Prostate gland (tissue), 2 donors: ENCODE data around the gene APOL2. TPM values are rescaled to one million over a fixed set of nuclear protein-coding genes. Genes with fewer than 3 reads are reported as not detected.

Experiments used
- DNase-seq: peaks from one replicate; pipeline ENCODE4 v3.0.0-alpha.2; 2019; ENCODE audit warnings: low spot score
- H3K27ac ChIP-seq, 2 donors: fragments of 200-600 bp; sonication (generic); 2 replicates each; pipeline ENCODE4 v1.5.1; 2017 to 2019
- H3K27me3 ChIP-seq: fragments of 200-600 bp; sonication (generic); replicated peaks from 2 replicates; pipeline ENCODE4 v1.5.1; 2019; ENCODE audit not compliant: insufficient read depth
- H3K36me3 ChIP-seq, 2 donors: fragments of 200-600 bp; sonication (generic); 1 replicate in 1 of 2; 2 replicates in 1 of 2; pipeline versions ENCODE4 v1.5.1 to v1.8.1; 2017 to 2019
- H3K4me1 ChIP-seq: fragments of 200-600 bp; sonication (generic); replicated peaks from 2 replicates; pipeline ENCODE4 v1.5.1; 2019
- H3K4me3 ChIP-seq, 2 donors: fragments of 200-600 bp; sonication (generic); 2 replicates each; pipeline ENCODE4 v1.5.1; 2017 to 2019
- H3K9me3 ChIP-seq: fragments of 200-600 bp; sonication (generic); 2 replicates; pipeline ENCODE4 v1.5.1; 2017
- POLR2A ChIP-seq: fragments of 450-650 bp; IDR thresholded peaks from one replicate; pipeline ENCODE4 v1.6.1; 2016; ENCODE audit warnings: antibody characterized with exemption, mild to moderate bottlenecking
- POLR2AphosphoS5 ChIP-seq: sonication (generic); formaldehyde crosslinking; IDR thresholded peaks from one replicate; pipeline ENCODE4 v1.6.1; 2017; ENCODE audit warnings: antibody characterized with exemption
- WGBS: methylation state at CpG from one replicate; pipeline ENCODE4 v1.1.5; 2018; 5-methylcytosine and 5-hydroxymethylcytosine counted together
- intact Hi-C: fragments of 100-400 bp; cut with DNase I; formaldehyde crosslinking; loops from one replicate; pipeline ENCODE4 v1.14.2; 2022
- total RNA-seq, 2 donors: library from RNA; depleted of rRNA; stranded (reverse); fragments of >200 nt; gene quantifications; one replicate each; pipeline ENCODE4 v1.1.0, GENCODE V29; 2016
- TF ChIP-seq, protein P1 (sequence below), 4 experiments: fragments of 200-600 bp in 2 of 4; fragments of 450-650 bp in 2 of 4; sonication (generic) in 2 of 4; IDR thresholded peaks; 1 replicate in 3 of 4; 2 replicates in 1 of 4; pipeline ENCODE4 v1.5.1; 2016 to 2019; ENCODE audit warnings: antibody characterized with exemption in 4 of 4, mild to moderate bottlenecking in 2 of 4, moderate library complexity in 2 of 4

Gene APOL2
- total RNA-seq, 2 donors from 2014 or later, result 35.2 to 64.1 TPM

DNA sequence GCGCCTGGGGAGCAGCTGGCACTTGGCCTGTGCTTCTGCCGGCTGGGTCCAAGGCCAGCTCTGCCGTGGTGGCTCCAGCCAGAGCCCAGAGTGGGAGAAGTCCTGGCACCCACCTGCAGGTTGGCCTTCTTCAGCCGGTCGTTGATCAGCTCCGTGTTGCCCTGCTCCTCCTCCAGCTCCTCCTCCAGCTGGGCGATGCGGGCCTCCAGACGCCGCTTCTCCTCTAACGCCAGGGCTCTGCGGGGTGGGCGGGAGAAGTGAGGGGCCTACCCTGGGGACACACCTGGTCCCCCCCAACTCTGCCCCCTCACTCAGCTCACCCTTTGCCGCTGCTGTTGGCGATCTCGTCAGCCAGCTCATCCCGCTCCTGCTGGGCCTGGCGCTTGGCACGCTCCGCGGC lies 46.2 kb upstream of the APOL2 start:
- Histone ChIP-seq H3K4me1 (peaks cover 5% of the 10 kb centered on the region), H3K36me3 (peaks cover 36 to 53% of the 10 kb centered on the region in 2 donors), H3K9me3 (no peaks in the 10 kb centered on the region), H3K27ac (peak overlapping the region; percentile 55 to 63), H3K27me3 (no peaks in the 10 kb centered on the region), H3K4me3 (no peak overlapping the region)
- TF ChIP-seq, protein P1, sequence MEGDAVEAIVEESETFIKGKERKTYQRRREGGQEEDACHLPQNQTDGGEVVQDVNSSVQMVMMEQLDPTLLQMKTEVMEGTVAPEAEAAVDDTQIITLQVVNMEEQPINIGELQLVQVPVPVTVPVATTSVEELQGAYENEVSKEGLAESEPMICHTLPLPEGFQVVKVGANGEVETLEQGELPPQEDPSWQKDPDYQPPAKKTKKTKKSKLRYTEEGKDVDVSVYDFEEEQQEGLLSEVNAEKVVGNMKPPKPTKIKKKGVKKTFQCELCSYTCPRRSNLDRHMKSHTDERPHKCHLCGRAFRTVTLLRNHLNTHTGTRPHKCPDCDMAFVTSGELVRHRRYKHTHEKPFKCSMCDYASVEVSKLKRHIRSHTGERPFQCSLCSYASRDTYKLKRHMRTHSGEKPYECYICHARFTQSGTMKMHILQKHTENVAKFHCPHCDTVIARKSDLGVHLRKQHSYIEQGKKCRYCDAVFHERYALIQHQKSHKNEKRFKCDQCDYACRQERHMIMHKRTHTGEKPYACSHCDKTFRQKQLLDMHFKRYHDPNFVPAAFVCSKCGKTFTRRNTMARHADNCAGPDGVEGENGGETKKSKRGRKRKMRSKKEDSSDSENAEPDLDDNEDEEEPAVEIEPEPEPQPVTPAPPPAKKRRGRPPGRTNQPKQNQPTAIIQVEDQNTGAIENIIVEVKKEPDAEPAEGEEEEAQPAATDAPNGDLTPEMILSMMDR (IDR thresholded peaks at IDR 0.05), result no peak
- TF ChIP-seq POLR2A (no peak), POLR2AphosphoS5 (no peak)
- no peak for DNase-seq
- intact Hi-C loops, result no loop called here
- 85% methylated on average over 21 of the region's 21 CpGs for WGBS

DNA sequence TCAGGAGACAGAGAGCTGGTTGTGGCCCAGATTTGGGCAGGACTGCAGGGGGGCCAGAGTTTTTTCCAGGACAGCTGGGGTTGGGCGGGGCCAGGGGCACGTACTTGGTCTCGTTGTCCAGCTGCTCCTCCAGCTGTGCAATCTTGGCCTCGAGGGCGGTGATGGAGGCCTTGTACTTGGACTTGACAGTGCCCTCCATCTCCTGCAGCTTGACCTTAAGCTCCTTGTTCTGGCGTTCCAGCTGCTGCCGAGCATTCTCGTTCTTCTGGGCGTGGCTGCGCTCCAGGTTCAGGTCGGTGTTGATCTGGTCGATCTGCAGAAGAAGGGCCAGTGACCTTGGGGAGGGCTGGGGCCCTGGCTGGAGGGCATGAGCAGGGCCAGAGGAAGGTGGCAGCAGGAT lies 45.7 kb upstream of the APOL2 start:
- TF ChIP-seq POLR2AphosphoS5 (no peak), POLR2A (no peak)
- TF ChIP-seq, protein P1 (IDR thresholded peaks at IDR 0.05), result no peak
- no peak for DNase-seq
- Histone ChIP-seq H3K4me3 (no peak overlapping the region), H3K4me1 (peaks cover 5% of the 10 kb centered on the region), H3K9me3 (no peaks in the 10 kb centered on the region), H3K36me3 (peaks cover 36 to 53% of the 10 kb centered on the region in 2 donors), H3K27me3 (no peaks in the 10 kb centered on the region), H3K27ac (peak overlapping the region in 1 of 2 donors; percentile 63)
- 66% methylated on average over 12 of the region's 12 CpGs for WGBS
- intact Hi-C loops, result no loop called here

DNA sequence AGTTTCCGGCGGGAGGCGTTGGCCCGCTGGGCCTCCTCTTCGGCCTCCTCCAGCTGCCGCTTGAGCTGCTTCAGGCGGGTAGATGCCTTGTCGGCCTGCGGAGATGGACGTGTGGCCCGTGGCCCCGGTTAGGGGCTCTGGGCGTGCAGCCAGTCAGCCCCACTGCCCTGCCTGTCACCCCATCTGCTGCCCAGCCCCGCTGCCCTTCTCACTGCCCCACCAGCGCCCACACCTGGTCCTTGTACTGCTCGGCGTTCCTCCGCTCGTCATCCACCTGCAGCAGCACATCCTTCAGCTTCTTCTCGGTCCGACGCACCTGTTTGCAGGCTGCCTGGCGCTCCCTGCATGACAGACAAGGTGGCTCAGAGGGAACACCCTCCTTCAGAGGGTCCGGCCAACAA lies 44.8 kb upstream of the APOL2 start:
- Histone ChIP-seq H3K4me1 (peaks cover 5% of the 10 kb centered on the region), H3K27ac (peak overlapping the region in 1 of 2 donors; percentile 63), H3K4me3 (no peak overlapping the region), H3K9me3 (no peaks in the 10 kb centered on the region), H3K27me3 (no peaks in the 10 kb centered on the region), H3K36me3 (peaks cover 30 to 49% of the 10 kb centered on the region in 2 donors)
- TF ChIP-seq POLR2AphosphoS5, result no peak
- no peak for TF ChIP-seq POLR2A
- TF ChIP-seq, protein P1 (IDR thresholded peaks at IDR 0.05), result no peak
- intact Hi-C loops, result loop anchor here (5.0 kb wide), 1 partner anchor 47 kb away; the partner anchor contains the start of gene APOL2
- DNase-seq, result no peak
- WGBS, result 87% methylated on average over 23 of the region's 24 CpGs

DNA sequence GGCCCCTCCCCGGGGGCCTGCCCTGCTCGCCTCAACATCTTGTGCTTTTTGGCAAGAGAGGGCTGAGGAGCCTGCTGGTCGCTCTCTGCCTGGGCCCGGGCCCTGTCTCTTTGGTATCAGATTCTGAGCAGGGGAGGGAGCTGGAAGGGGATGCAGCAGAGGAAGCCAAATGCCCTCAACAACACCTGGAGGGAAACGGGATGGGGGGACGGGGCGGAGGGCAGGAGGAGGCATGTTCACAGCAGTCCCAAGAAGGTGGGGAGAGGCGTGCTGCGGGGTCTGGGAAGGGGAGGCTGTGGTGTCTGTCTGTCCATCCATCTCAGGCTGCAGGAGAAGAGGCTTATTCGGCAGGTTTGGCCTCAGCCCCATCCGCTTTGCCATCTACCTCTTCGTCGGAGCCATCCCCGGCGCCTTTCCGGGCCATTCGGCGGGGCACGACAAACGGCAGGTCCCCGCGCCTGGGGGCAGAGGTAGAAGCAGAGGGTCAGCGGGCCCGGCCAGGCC lies 43.1 kb upstream of the APOL2 start:
- 60% methylated on average over 24 of the region's 24 CpGs for WGBS
- intact Hi-C loops, result loop anchor here (5.0 kb wide), 1 partner anchor 45 kb away; the partner anchor contains the start of gene APOL2
- peaks cover 21 to 38% of the 10 kb centered on the region in 2 donors for H3K36me3 ChIP-seq

DNA sequence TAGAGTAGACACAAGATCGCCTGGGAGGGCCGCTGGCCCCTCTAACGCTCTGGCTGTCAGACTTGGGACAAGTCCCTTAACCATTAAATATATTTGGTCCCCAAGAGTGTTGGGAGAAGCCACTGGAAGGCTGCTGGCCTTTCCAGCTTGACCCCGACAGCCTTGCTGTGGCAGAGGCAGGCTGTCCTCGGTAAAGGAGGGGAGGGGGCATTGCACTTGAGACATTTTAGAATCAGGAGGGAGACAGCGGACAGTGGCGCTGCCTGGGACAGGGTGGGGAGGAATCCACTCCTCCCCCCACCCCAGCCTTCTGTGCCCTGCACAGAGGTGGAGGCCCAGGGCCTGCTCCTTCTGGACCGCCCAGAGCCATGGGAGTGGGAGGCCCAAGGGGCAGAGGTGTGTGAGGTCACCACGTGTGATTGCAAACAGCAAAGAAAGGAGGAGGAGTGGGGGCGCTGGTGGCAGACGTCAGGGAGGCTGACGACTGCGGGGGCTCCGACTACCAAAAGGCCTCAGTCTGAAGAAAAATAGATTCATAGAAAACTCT lies 42.5 kb upstream of the APOL2 start:
- no peak for DNase-seq
- H3K36me3 ChIP-seq, result peaks cover 21 to 38% of the 10 kb centered on the region in 2 donors
- no peaks in the 10 kb centered on the region for H3K9me3 ChIP-seq
- intact Hi-C loops, result loop anchor here (5.0 kb wide), 1 partner anchor 45 kb away; the partner anchor contains the start of gene APOL2
- WGBS, result 59% methylated on average over 14 of the region's 14 CpGs
- peak overlapping the region in 1 of 2 donors; percentile 54 for H3K27ac ChIP-seq
- TF ChIP-seq, protein P1 (IDR thresholded peaks at IDR 0.05), result no peak
- no peak for TF ChIP-seq POLR2A
- no peak for TF ChIP-seq POLR2AphosphoS5
- no peak overlapping the region for H3K4me3 ChIP-seq
- no peaks in the 10 kb centered on the region for H3K27me3 ChIP-seq
- peaks cover 3% of the 10 kb centered on the region for H3K4me1 ChIP-seq

More for the DNA sequence above, 43.1 kb upstream of the APOL2 start:
- Histone ChIP-seq H3K9me3 (no peaks in the 10 kb centered on the region), H3K4me1 (peaks cover 3% of the 10 kb centered on the region), H3K27me3 (no peaks in the 10 kb centered on the region), H3K4me3 (no peak overlapping the region), H3K27ac (peak overlapping the region in 1 of 2 donors; percentile 54)
- DNase-seq, result no peak
- no peak for TF ChIP-seq POLR2A
